Neuron (in vitro differentiated cells): ENCODE measurements around the gene COA8.

Experiments used
- H2AFZ ChIP-seq: one replicate; pipeline ENCODE4 v1.6.1; 2013; ENCODE audit warnings: low read depth, mild to moderate bottlenecking, inconsistent platforms, low read length, moderate library complexity
- H3K27me3 ChIP-seq: one replicate; pipeline ENCODE4 v1.6.1; 2013; ENCODE audit warnings: low read length; ENCODE audit not compliant: insufficient read depth
- H3K36me3 ChIP-seq: one replicate; pipeline ENCODE4 v1.6.1; 2013; ENCODE audit warnings: low read length; ENCODE audit not compliant: insufficient read depth
- H3K4me1 ChIP-seq: one replicate; pipeline ENCODE4 v1.6.1; 2013; ENCODE audit warnings: low read length; ENCODE audit not compliant: insufficient read depth
- H3K4me3 ChIP-seq: 2 replicates; pipeline ENCODE4 v1.5.1; 2013; ENCODE audit warnings: mild to moderate bottlenecking, low read length, moderate library complexity
- H3K9me3 ChIP-seq: one replicate; pipeline ENCODE4 v1.6.1; 2013; ENCODE audit warnings: low read length

COA8 gene

DNA sequence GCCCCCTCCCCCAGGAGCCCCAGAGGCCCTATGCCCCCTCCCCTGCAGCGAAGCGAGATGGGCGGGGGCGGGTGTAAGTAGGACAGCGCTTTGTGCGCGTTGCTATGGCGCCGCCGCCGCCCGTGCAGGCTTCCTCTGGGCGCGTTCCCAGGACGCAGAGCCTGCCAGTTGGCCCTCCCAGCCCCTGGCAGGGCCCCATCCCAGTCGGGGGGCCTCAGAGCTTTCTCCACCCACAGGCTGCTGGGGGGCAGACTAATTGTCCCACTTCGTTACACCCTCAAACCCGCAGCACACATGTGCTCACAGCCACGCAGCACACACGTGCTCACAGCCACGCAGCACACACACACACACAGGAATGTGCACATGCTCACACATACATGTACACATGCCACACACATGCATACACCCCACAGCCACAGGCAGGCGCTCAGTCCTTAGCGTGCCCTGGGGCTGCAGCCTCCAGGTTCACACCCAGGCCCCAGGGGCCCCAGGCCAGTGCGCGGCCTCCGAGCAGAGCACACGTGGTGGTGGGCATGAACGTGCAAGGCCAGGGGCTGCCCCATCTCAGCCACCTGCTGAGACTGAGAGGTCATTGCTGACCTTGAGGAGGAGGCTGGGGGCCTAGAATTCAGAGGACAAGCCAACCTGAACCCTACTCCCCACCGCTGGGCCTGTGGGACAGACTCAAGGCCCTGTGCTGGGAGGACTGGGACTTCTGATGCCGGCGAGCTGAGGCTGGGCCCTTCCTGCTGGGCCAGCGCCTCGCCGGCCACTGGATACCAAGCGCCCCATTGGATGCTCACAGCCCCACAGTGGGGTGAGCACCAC lies 18.2 kb upstream of the COA8 start:
- peaks cover 70% of the 10 kb centered on the region for H3K4me1 ChIP-seq

GRCh38 chr14:103545219-103545914 lies 17.4 kb upstream of the COA8 start:
- no peaks in the 10 kb centered on the region for H3K36me3 ChIP-seq
- no peak overlapping the region for H2AFZ ChIP-seq
- H3K4me1 ChIP-seq: peaks cover 72% of the 10 kb centered on the region
- H3K9me3 ChIP-seq: no peaks in the 10 kb centered on the region
- H3K4me3 ChIP-seq: no peak overlapping the region
- H3K27me3 ChIP-seq: no peaks in the 10 kb centered on the region

More for the DNA sequence above, 18.2 kb upstream of the COA8 start:
- Histone ChIP-seq H3K4me3 (no peak overlapping the region), H3K9me3 (no peaks in the 10 kb centered on the region), H3K36me3 (no peaks in the 10 kb centered on the region), H3K27me3 (no peaks in the 10 kb centered on the region), H2AFZ (no peak overlapping the region)

- no peaks in the 10 kb centered on the region for H3K36me3 ChIP-seq
- no peaks in the 10 kb centered on the region for H3K27me3 ChIP-seq
- no peaks in the 10 kb centered on the region for H3K9me3 ChIP-seq
- H3K4me1 ChIP-seq: peaks cover 65% of the 10 kb centered on the region
- no peak overlapping the region for H2AFZ ChIP-seq
- H3K4me3 ChIP-seq: no peak overlapping the region
These were observed 16.7 kb upstream of the COA8 start for GRCh38 chr14:103545915-103546651.

- Histone ChIP-seq H3K4me1 (peaks cover 57% of the 10 kb centered on the region), H3K27me3 (no peaks in the 10 kb centered on the region), H2AFZ (no peak overlapping the region), H3K4me3 (no peak overlapping the region), H3K36me3 (no peaks in the 10 kb centered on the region), H3K9me3 (no peaks in the 10 kb centered on the region)
These were observed 15.9 kb upstream of the COA8 start for GRCh38 chr14:103546652-103547454.

DNA sequence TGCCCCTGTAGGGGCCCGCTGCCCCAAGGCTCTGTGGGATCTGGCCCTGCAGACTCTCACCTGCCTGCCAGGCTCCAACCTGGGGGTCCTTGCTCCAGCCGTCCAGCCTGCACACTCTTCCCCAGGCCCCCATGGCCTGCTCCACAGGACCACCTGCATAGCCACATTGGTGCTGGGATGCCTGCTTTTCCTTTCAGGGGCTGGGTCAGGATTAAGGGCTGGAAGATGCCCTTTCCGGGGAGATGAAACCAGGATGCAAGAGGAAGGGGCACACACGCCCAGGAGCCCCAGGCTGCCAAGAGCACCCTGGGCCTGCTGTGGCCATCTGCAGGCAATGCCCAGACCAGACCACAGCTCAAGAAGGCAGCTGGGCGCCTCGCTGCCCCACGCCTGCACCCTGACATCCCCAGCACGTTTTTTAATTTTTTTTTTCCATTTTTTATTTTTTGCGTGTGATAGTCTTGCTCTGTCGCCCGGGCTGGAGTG lies 15.3 kb upstream of the COA8 start:
- Histone ChIP-seq H3K4me1 (peaks cover 51% of the 10 kb centered on the region), H3K27me3 (no peaks in the 10 kb centered on the region), H2AFZ (no peak overlapping the region), H3K36me3 (no peaks in the 10 kb centered on the region), H3K9me3 (no peaks in the 10 kb centered on the region), H3K4me3 (no peak overlapping the region)

DNA sequence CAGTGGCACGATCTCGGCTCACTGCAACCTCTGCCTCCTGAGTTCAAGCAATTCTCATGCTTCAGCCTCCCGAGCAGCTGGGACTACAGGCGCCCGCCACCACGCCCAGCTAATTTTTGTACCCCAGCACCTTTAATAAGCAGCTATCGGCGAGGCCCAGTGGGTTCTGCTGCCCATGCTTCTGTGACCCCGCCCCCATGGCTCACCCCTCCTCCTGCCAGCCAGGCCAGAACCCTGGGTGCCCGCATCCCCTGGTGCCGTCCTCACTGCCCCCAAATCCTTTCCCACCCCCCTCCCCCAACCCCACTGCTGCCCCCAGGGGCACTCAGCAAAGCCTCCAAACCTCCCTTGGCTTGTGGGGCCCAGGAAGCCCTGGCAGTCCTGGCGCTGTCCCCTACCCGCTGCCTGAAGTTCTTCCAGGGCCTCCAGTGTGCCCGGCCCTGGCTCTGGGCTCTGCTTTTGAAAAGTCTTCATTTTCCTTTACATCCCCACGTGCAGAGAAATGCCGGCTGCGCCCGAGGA lies 14.8 kb upstream of the COA8 start:
- Histone ChIP-seq H2AFZ (no peak overlapping the region), H3K4me3 (no peak overlapping the region), H3K9me3 (no peaks in the 10 kb centered on the region), H3K27me3 (no peaks in the 10 kb centered on the region), H3K4me1 (peaks cover 48% of the 10 kb centered on the region), H3K36me3 (no peaks in the 10 kb centered on the region)

- no peaks in the 10 kb centered on the region for H3K27me3 ChIP-seq
- peaks cover 40% of the 10 kb centered on the region for H3K4me1 ChIP-seq
- H3K4me3 ChIP-seq: no peak overlapping the region
- H2AFZ ChIP-seq: no peak overlapping the region
- no peaks in the 10 kb centered on the region for H3K9me3 ChIP-seq
- no peaks in the 10 kb centered on the region for H3K36me3 ChIP-seq
These were observed 14.1 kb upstream of the COA8 start for GRCh38 chr14:103548463-103549351.

GRCh38 chr14:103549361-103550311 lies 13.1 kb upstream of the COA8 start:
- peaks cover 31% of the 10 kb centered on the region for H3K4me1 ChIP-seq

DNA sequence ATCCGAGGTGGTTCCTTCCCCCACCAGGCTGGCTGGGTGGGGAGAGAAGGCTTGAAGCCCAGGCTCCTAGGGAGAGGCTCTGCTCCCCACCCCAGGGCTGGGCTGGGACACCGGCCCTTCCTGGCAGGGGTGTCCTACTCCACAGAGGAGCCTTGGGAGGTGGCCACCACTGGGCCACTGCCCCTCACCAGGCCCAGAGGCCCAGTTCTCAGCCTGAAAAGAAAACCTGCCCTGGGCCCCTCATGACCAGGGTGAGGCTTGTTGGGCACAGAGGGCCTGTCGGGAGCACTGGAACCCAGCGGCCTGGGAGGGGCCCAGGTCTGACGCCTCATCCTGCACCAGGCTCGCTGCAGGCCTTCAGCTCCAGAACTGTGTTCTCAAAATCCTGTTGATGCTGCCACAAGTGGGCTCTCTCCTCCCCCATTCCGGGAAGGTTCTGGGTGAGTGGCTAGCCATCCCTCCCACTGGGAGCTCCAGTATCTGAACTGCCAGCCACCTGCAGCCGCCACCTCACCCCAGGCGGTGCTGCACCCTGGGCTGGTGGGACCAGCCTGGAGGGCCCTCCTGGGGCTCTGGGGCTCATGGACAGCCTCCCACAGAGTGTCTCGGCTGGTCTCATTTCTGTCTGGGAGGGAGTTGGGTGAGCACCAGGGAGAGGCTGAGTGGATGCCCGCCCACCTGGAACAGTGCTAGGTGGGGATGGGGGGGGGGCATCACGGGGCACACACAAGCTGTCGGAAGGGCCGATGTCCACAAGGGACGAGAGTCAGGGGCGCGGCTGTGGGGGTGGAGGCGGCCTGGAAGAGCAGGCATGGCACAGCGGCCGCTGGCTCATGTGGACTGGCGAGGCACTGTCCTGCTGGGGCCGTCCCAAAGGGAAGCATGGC lies 12.1 kb upstream of the COA8 start:
- Histone ChIP-seq H3K4me1 (peaks cover 21% of the 10 kb centered on the region), H3K9me3 (no peaks in the 10 kb centered on the region), H3K4me3 (no peak overlapping the region)

More at GRCh38 chr14:103549361-103550311, 13.1 kb upstream of the COA8 start:
- no peak overlapping the region for H3K4me3 ChIP-seq
- no peak overlapping the region for H2AFZ ChIP-seq
- no peaks in the 10 kb centered on the region for H3K36me3 ChIP-seq
- no peaks in the 10 kb centered on the region for H3K27me3 ChIP-seq
- no peaks in the 10 kb centered on the region for H3K9me3 ChIP-seq

GRCh38 chr14:103551338-103551762 lies 11.4 kb upstream of the COA8 start:
- Histone ChIP-seq H3K36me3 (no peaks in the 10 kb centered on the region), H3K9me3 (no peaks in the 10 kb centered on the region), H2AFZ (no peak overlapping the region), H3K4me1 (peaks cover 14% of the 10 kb centered on the region), H3K4me3 (no peak overlapping the region), H3K27me3 (no peaks in the 10 kb centered on the region)

More for the DNA sequence above, 12.1 kb upstream of the COA8 start:
- no peaks in the 10 kb centered on the region for H3K27me3 ChIP-seq
- no peak overlapping the region for H2AFZ ChIP-seq
- H3K36me3 ChIP-seq: no peaks in the 10 kb centered on the region
